Measurements from ENCODE around the gene SRP68.

DNA sequence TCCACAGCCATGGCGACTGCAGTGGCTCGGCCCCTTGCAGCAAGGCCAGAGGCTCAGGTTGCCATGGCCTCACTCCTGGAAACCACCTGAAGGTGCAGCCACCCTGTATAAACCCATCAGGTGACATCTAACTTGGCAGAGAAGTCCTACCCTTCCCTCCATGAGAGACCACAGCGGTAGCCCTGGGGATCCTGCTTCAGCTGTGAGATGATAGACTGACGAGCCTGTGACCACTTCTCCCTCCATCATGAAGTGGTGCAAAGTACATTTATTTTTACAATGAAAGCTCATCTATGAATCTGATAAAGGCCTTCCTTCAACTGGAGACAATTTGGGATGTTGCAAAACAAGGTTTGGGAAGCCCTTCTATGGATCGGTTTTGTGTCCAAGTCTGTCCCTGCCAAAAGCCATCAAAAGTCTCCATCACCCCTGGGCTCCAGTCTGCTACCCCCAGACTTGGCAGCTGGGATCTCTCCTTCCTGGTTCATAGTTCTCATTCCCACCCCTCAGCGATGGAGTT lies 8.5 kb upstream of the SRP68 start:
- TF ChIP-seq POLR2A (IDR thresholded peaks at IDR 0.05; ENCODE audit: low read length) (no peak), GATA1 (IDR thresholded peaks at IDR 0.05; ENCODE audit: low read depth, low read length) (no peak)

Measured in erythroblast (primary cell).